GM18867 (cell line): ENCODE measurements around the gene WBP2.

Source experiments
- ATAC-seq: cut with Tn5 transposase; IDR thresholded peaks from one replicate; pipeline ENCODE4 v1.9.1; 2021; ENCODE audit warnings: mild to moderate bottlenecking, moderate library complexity; ENCODE audit not compliant: unreplicated experiment

Gene WBP2

GRCh38 chr17:75831032-75831571, 24.0 kb downstream of the WBP2 start:
- ATAC-seq: no peak

DNA sequence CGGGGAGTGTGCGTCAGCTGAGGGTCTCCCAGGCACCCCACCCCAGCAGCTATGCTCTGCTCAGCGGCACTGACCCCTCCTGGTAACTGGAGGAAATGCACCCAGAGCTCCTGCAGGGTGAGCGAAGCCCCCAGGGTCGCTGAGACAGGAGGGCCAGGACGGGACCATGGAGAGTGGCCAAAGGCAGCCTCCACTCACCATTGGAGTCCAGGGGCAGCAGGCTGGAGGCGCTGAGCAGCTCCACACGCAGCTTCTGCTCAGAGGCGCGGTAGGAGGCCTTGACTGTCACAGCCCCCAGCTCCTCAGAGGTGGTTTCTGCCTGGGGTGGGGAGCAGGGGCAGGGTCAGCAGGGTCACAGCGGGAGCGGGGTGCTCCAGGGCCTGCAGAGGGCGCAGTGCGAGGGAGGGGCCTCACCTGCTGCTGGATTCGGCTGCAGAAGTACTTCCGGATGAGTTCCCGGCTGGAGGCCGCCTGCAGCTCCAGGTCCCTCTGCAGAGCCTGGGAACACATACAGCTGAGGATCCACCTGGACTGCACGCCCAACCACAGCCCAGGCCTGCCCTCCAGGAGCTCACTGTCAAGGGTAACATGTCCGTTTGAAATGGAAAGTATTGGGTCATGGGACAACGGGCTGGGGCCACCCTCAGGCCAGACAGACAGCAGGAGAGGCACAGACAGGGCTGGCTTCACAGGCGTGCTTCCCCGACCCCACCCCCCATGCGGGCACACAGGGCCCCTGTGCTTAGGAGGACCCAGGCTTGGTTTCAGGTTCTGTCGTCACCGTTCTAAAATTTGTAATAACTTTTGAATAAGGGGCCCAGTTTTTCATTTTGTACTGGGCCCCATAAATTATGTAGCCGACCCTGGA, 24.7 kb downstream of the WBP2 start:
- no peak for ATAC-seq

DNA sequence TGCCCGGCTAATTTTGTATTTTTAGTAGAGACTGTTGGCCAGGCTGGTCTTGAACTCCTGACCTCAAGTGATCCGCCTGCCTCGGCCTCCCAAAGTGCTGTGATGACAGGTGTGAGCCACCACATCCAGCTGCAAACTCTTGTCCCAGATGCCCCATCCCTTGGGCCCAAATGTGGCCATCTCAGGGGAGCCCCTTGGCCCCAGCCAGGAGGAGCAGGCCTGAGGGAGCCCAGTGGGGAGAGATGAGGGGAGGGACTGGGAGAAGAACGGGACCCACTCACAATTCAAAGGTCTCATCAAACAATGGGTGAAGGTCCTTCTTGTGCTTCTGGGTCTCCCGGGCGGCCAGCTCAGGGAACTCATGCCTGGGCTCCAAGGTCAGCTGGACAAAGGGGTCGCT, 25.4 kb downstream of the WBP2 start:
- no peak for ATAC-seq

- ATAC-seq: no peak
Measured at GRCh38 chr17:75828741-75829140, 26.4 kb downstream of the WBP2 start.

GRCh38 chr17:75828076-75828400, 27.1 kb downstream of the WBP2 start:
- no peak for ATAC-seq

GRCh38 chr17:75827308-75828075, 27.6 kb downstream of the WBP2 start:
- ATAC-seq: no peak

GRCh38 chr17:75826561-75827307, 28.4 kb downstream of the WBP2 start:
- no peak for ATAC-seq

DNA sequence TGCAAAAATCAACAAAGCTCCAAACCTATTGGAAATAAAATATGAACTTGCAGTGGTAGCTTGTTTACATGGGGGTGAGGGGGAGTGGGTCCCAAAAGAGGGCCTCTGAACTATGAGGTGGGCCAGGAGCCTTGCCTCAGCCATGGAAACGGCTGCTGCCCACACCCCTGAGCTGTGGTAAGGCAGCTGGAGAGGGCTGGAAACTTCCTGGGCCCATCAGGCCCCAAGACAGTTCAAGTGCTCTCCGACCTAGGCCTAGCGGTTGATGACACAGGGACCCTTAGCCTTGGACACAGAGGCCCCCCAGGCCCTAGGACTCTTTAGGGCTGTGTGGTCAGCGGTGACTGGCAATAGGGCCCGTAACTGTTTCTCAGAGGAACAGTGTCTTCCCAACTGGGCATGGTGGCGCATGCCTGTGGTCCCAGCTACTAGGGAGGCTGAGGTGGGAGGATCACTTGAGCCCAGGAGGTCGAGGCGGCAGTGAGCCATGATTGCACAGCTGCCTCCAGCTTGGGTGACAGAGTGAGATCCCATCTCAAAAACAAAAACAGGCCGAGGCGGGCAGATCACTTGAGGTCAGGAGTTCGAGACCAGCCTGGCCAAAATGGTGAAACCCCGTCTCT, 29.3 kb downstream of the WBP2 start:
- ATAC-seq: no peak

GRCh38 chr17:75825149-75825552, 30.0 kb downstream of the WBP2 start:
- no peak for ATAC-seq

DNA sequence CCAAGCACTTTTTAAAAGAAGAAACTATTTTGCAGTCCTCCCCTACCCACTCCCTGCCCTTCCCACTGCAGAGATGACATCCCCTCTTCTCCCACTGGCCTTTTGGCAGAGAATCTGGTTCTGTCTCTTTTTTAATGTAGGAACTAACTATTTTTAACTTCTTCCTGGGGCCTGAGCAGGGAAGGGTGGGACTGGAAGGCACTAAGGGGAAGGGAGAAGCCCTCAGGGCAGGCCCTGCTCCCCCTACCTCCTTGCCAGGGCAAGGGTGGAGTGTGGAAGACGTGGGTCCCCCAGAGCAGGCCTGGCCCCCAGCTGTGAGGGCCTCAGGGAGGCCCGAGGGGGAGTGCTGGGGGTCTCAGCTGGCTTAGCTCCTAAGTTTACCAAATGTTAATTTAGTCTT, 30.5 kb downstream of the WBP2 start:
- no peak for ATAC-seq

- no peak for ATAC-seq
Measured at GRCh38 chr17:75824050-75824552, 31.0 kb downstream of the WBP2 start.

DNA sequence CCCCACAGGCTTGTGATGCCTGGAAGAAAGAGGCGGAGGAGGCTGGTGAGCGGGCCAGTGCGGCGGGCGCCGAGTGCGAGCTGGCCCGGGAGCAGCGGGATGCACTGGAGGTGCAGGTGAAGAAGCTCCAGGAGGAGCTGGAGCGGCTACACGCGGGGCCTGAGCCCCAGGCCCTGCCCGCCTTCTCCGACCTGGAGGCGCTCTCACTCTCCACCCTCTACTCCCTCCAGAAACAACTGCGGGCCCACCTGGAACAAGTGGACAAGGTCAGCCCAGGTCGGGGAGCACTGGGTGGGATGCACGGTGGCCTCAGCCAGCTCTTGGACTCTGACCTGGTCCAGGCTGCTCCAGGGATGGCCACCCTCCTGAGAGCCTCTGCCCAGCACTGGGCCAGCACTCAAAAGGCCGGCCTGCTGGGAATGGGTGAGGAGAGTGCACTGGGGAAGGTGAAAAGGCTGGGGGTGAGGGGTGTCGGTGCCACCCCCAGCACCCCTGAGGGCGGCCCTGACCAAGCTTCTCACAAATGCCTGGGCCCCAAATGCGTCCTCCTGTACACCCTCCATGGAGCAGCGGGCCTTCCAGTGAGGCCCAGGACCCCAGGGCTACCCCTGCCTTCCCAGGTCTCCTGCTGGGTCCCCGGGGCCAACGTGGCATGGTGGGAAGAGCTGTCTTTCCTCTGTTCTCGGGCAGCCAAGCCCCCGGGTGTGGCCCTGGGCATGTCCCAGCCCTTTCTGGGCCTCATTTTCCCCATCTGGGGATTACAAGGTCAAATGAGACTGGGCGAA, 31.7 kb downstream of the WBP2 start:
- ATAC-seq: no peak

GRCh38 chr17:75822800-75823166, 32.4 kb downstream of the WBP2 start:
- no peak for ATAC-seq

- ATAC-seq: no peak
Measured at GRCh38 chr17:75822119-75822799, 32.9 kb downstream of the WBP2 start.

DNA sequence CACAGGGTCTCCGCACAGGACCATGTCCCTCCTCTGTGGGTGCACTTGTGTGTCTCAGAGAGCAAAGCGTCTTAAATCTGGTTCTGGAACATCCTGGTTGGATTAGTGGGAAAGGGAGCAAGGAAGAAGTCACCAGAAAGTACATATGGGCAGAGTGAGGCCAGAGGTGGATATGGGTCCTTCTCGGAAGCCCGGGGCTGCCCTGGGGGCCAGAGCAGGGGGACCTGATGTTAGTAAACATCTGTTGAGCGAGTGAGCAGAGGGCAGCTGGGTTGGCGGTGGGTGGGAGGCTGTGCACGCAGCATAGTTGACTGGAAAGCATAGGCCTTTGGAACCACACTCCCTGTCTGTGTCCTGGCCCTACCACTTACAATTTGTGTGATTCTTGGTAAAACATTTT, 33.6 kb downstream of the WBP2 start:
- no peak for ATAC-seq

DNA sequence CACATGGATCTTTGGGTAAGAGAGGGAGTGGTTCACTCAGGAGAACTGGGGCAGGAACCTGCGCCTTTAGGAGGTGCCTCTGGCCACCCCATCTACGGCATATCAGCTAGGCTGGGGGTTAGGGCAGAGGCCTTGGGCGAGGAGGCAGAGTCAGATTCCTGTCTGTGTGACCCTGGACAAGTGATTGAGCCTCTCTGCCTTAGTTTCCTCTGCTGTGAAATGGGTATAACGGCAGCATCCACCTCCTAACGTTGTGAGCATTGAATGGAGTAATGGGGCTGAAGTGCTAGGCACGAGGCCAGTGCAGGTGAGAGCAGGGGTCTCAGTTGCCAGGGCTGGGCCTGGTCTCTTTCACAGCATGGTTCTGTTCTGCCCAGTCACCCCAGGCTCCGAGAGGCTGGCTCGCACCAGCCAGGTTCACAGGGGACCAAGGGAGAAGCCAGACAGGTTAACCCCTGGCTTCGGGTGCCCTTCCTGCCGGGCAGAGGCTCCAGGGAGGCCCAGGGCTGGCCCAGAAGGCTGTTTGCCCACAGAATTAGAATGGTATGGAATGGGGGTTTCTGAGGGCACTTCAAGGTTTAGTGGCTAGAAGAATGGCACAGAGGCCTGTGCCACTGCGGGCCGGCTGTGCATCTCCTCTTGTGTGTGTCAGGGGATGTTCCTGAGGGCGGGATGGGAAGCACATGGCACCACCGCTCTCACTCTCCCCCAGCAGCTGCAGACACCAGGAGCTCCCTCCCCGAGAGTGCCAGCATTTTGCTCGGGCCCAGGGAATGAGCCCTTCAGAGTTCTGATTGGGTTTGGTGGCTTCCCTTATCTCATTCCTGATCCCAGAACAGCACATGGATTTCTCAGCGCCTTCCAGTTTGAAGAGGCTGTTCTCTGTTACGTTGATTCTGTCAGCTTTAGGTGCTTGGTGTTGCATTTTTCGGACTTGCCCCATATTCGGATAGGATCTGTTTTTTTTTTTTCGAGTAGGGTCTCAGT, 34.7 kb downstream of the WBP2 start:
- no peak for ATAC-seq

GRCh38 chr17:75819678-75820077, 35.5 kb downstream of the WBP2 start:
- ATAC-seq: no peak

GRCh38 chr17:75819116-75819515, 36.0 kb downstream of the WBP2 start:
- no peak for ATAC-seq
